RWPE2 (cell line): ENCODE results near the gene SERPINA3.
A peak's percentile ranks its signal among the peaks of the same experiment; 100 is the strongest.

ENCODE experiments used
- ATAC-seq: fragments of 200-7000 bp; cut with Tn5 transposase; 3 replicates; pipeline ENCODE4 v1.9.1; 2021; ENCODE audit warnings: low read depth
- DNase-seq: peaks from one replicate; pipeline ENCODE4 v3.0.0-alpha.2; 2020; ENCODE audit warnings: low spot score
- H3K27ac ChIP-seq: fragments of 450-650 bp; 2 replicates; pipeline ENCODE4 v1.5.1; 2017; ENCODE audit warnings: mild to moderate bottlenecking; ENCODE audit not compliant: poor library complexity, severe bottlenecking
- H3K27me3 ChIP-seq: fragments of 250-450 bp; sonication (Bioruptor Pico); 2 replicates; pipeline ENCODE4 v1.5.1; 2021; ENCODE audit warnings: mild to moderate bottlenecking, moderate library complexity; ENCODE audit not compliant: insufficient read depth, poor library complexity, severe bottlenecking
- H3K36me3 ChIP-seq: fragments of 250-450 bp; sonication (Bioruptor Pico); 2 replicates; pipeline ENCODE4 v1.5.1; 2020; ENCODE audit warnings: low read depth, mild to moderate bottlenecking, moderate library complexity
- H3K4me1 ChIP-seq: fragments of 250-450 bp; sonication (Bioruptor Pico); 2 replicates; pipeline ENCODE4 v1.5.1; 2021; ENCODE audit warnings: mild to moderate bottlenecking, moderate library complexity; ENCODE audit not compliant: insufficient read depth, poor library complexity, severe bottlenecking
- H3K4me3 ChIP-seq: fragments of 250-450 bp; sonication (Bioruptor Pico); 2 replicates; pipeline ENCODE4 v1.5.1; 2021; ENCODE audit warnings: mild to moderate bottlenecking, moderate library complexity; ENCODE audit not compliant: severe bottlenecking
- H3K9me3 ChIP-seq: fragments of 250-450 bp; sonication (Bioruptor Pico); 2 replicates; pipeline ENCODE4 v1.5.1; 2021; ENCODE audit warnings: mild to moderate bottlenecking, moderate library complexity; ENCODE audit not compliant: severe bottlenecking
- CTCF ChIP-seq: fragments of 450-650 bp; IDR thresholded peaks from one replicate; pipeline ENCODE4 v1.5.1; 2017; ENCODE audit warnings: mild to moderate bottlenecking, moderate library complexity; ENCODE audit not compliant: poor library complexity, severe bottlenecking

SERPINA3 gene

DNA sequence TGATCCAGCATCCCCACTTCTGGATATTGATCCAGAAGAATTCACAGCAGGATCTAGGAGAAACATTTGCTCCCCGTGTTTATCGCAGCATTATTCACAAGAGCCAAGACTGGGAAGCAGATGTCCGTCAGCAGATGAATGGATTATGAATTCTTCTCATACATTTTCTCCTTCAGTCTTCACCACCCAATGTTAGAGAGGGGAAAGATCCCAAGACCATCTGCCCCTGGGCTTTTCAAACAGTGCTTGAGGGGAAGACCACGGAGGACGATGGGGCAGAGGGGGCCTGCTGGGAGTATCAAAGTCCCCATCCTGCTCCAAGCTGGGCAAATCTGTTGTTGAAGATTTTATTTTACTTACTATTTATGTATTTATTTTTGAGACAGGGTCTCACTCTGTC is 41.1 kb downstream of the SERPINA3 start:
- no peaks in the 10 kb centered on the region for H3K9me3 ChIP-seq
- no peak overlapping the region for H3K4me3 ChIP-seq
- no peak for ATAC-seq
- TF ChIP-seq CTCF: no peak
- no peak overlapping the region for H3K27ac ChIP-seq
- no peaks in the 10 kb centered on the region for H3K36me3 ChIP-seq
- DNase-seq: no peak
- H3K4me1 ChIP-seq: no peaks in the 10 kb centered on the region
- no peaks in the 10 kb centered on the region for H3K27me3 ChIP-seq

GRCh38 chr14:94654071-94654861 is 42.1 kb downstream of the SERPINA3 start:
- DNase-seq (peak; percentile 26), ATAC-seq (0 out of 3 replicates have a peak, but pooled peaks have one; percentile 27)
- H3K4me1 ChIP-seq: no peaks in the 10 kb centered on the region
- H3K27ac ChIP-seq: no peak overlapping the region
- TF ChIP-seq CTCF: no peak
- H3K9me3 ChIP-seq: no peaks in the 10 kb centered on the region
- H3K36me3 ChIP-seq: no peaks in the 10 kb centered on the region
- no peaks in the 10 kb centered on the region for H3K27me3 ChIP-seq
- no peak overlapping the region for H3K4me3 ChIP-seq

DNA sequence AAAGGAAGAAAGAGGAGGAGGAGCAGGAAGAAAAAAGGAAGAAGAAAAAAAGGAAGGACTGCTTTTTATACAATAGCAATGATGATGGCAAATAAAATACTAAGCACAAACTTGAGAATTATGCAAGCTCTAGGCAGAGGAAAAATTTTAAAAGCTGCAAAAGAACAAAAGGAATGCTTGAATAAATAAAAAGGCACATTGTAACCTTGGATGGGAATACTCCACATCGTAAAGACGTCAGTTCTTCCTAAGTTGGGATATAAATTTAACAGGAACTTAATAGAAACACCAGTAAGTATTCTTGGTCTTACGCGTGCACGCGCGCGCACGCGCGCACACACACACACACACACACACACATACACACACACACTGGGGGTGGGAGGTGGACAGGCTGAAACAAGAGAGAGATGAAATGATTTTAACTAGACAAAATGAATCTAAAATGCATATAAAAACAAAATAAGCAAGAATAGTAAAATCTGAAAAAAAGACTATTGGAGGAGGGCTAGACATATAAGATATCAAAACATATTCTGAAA is 43.0 kb downstream of the SERPINA3 start:
- no peaks in the 10 kb centered on the region for H3K9me3 ChIP-seq
- H3K4me3 ChIP-seq: no peak overlapping the region
- no peak overlapping the region for H3K27ac ChIP-seq
- H3K36me3 ChIP-seq: no peaks in the 10 kb centered on the region
- no peak for TF ChIP-seq CTCF
- no peak for DNase-seq
- no peaks in the 10 kb centered on the region for H3K27me3 ChIP-seq
- H3K4me1 ChIP-seq: no peaks in the 10 kb centered on the region
- ATAC-seq: no peak

DNA sequence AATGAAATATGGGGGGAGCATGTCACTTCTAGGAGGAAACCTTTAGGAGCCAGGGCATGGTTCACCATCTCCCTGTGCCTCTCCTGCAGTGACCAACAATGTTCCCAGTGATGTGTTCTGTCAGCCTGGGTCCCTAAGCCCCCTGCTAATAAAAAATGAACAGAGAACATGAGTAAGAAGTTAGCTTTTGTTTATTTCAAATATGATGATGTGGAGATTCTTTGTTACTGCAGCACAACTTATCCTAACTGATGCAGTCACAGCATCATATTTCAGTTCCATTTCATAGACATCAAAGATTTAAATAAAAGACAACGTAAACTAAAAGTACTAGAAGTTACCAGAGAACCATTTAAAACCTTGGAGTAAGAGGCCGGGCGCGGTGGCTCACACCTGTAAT is 43.9 kb downstream of the SERPINA3 start:
- DNase-seq: no peak
- no peak for ATAC-seq
- Histone ChIP-seq H3K9me3 (no peaks in the 10 kb centered on the region), H3K27ac (no peak overlapping the region), H3K4me1 (no peaks in the 10 kb centered on the region), H3K4me3 (no peak overlapping the region), H3K36me3 (no peaks in the 10 kb centered on the region), H3K27me3 (no peaks in the 10 kb centered on the region)
- no peak for TF ChIP-seq CTCF

- ATAC-seq: no peak
- TF ChIP-seq CTCF: no peak
These were observed 47.1 kb downstream of the SERPINA3 start for GRCh38 chr14:94659256-94659655.

More at GRCh38 chr14:94659256-94659655, 47.1 kb downstream of the SERPINA3 start:
- Histone ChIP-seq H3K4me3 (no peak overlapping the region), H3K4me1 (no peaks in the 10 kb centered on the region), H3K36me3 (no peaks in the 10 kb centered on the region), H3K27ac (no peak overlapping the region), H3K9me3 (no peaks in the 10 kb centered on the region), H3K27me3 (no peaks in the 10 kb centered on the region)
- DNase-seq: no peak
